ENCODE measurements around the gene RPS15A. TPM values are rescaled to one million over a fixed set of nuclear protein-coding genes. Genes with fewer than 3 reads are reported as not detected.
A peak's percentile ranks its signal among the peaks of the same experiment; 100 is the strongest.

The RPS15A gene
- total RNA-seq (2014; rRNA removed) = 1,782 and 1,861 TPM in 2 replicates
- polyA plus RNA-seq (2012) = 2,668 TPM

DNA sequence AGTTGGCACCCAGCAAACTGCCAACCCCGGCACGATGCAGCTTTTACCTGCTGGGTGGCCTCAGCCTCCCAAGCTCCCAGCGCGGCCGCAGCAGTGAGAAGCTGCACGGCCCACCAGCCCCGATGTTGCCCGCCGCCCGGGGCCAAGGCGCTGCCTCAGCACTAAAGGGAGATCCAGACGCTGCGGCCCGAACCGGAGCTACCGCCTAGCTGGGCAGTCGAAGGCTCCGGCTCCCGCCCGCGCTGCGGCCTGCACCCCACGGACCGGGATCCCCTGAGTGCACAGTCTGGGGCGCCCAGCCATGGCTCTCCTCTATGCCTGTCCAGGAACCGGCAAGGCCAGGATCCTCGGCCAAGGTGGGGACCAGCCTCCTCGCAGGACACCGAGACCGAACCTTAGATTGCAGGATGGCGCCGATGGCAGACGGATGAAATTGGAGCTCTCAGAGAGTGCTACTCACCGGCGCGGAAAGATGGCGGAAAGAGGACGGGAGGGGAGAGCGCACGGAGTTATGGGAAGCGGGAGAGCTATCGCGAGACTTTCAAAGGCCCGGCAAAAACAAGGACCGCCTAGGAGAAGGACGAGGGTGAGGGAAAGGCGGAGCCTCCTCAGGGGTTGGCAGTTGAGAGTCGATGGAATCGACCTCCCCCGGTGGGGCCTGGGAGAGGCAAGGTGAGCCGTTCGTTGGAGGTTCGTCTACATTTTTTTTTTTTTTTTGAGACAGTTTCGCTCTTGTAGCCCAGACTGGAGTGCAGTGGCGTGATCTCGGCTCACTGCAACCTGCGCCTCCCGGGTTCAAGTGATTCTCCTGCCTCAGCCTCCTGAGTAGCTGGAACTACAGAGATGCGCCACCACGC, at the start of gene RPS15A:
Gene RPS15A (minus strand): TSS at position 485 of the 857 bp plus-strand sequence. CDS start 1,221 bp downstream, outside the sequence.
- peak; percentile 96 for DNase-seq (ENCODE audit: low read depth)

DNA sequence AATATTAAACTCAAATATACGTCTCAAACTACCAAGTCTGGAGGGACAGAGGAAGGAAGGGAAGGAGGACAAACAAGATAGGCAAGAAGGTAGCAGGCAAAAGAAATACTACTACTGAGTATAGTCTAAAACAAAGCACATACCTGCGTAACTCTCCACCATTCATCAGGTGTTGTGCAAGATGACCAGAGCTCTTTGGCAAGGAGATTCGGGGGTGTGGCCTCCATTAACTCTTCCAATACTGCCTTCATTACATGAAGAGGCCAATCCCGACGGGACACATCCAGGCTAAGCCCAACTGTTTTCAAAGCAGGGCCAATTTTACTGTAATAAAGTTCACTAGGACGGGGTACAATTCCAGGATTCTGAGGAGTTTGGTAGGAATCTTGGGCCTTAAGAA, 49.4 kb upstream of the RPS15A start:
- DNase-seq (ENCODE audit: low read depth) = no peak

DNA sequence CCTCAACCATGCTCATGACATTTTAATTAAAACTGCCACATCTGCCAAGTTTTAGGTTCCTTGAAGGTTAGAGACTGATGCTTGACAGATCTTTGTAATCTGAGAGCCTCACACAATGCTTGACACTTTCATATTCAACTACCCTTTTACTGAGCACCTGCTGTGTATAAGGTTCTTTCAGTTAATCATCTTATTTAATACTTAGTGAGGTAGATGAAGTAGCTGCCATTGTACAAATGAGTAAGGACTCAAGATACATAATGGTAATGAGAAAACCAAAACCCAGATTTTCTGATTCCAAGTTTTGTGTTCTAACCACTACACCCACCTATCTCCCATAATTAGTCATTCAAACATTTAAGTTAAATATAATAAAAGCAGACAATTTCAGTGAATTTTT, 46.6 kb upstream of the RPS15A start:
- no peak for DNase-seq (ENCODE audit: low read depth)

DNA sequence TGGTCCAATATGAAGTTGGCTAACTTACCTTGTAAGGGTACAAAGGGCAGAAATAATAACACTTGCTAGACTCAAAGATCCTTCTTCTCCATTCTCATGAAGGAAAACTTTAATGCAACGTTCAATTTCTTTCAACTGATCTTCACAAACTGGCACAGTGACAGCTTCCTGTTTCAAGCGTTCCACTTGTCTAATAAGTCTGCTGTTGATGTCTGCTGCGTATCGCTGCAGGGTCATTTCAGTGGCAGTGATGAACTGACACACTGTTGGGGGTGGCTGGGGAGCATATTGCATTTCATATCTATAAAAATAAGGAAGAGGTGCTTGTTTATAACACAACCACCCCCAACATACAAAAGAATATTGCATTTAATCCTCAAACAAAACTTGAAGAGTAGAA, 44.7 kb upstream of the RPS15A start:
- no peak for DNase-seq (ENCODE audit: low read depth)

DNA sequence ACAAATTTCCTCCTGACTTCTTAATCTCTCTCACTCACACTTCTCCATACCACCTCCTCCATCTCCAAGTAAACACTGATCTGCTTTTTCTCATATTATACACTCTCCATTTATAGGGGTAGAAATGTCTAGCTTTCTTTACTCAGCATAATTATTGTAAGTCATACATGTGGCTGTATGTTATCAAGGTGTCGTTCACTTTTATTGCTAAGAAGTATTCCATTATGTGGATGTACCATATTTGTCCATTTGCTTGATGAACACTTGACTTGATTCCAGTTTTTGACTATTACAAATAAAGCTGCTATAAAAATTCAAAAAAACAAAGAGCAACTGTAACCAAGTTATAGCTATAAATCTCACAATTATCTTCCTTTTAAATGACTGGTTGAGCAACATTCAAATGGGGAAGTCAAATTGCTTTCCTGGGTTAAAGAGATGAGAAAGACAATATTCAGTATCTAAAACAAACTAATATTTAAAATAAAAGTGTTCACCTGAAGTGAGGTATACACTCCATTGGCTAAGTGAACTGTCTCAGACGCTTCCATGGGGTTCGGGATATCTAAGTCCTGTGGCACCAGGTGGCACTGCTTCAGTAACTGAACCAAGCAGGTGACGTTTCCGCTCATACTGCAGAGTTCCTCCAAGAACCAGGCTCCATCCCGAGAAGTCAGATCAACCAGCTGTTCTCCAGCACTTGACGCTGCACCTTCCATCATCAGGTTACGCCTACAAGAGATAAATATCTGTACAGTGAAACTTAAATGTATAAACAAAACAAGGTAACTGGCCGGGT, 43.8 kb upstream of the RPS15A start:
- no peak for DNase-seq (ENCODE audit: low read depth)

DNA sequence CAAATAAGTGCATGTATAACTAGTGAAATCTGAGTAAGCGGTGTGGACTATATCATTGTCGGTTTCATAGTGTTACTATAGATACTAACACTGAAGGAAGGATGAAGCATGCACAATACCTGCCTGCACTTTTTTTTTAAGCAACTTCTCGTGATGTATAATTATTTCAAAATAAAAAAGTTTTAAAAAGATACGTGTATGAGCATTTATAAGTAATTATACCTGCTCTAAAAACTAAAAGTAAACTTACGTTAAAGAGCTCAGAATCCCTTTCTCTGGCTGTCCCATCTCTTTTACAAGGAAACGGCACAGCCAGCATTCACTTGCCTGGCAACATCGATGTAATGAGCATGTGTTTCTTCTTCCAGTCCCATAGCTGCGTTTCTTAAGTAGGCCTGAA, 42.5 kb upstream of the RPS15A start:
- DNase-seq (ENCODE audit: low read depth) = no peak

DNA sequence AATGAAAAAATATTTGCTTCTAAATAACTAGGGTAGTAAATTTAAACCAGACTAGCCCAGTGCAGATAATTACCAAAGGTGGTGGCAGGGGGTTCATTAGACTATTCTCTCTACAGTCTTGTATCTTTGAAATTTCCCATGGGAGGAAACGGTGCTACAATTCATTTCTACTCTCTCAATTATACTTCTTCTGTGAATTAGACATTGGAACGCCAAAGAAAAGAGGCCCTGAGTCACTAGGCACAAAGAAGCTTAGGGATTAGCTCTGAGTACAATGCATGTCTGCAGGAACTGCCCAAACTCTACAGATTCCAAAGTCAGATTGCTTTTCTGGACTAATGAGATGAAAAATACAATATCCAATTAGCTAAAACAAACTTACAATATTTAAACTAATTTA, 41.9 kb upstream of the RPS15A start:
- DNase-seq (ENCODE audit: low read depth) = no peak

DNA sequence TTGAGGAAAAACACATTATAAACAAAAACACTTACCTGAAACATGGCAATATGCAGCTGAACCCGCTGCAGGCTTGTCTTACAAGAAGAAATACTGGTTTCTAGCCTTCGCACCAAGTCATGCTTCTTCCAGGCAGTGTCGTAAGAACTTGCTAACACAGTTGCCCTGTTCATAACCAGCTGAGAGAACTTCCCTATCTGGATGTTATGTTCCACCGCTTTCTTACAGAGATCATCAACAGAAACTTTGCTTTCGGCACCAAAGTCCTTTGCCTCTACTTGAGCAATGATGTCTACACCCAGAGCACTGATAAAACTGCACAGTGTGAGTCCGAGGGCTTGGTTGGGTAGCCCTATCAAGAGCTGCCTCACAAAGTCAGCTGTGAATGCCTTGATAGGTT, 39.1 kb upstream of the RPS15A start:
- DNase-seq (ENCODE audit: low read depth) = no peak

DNA sequence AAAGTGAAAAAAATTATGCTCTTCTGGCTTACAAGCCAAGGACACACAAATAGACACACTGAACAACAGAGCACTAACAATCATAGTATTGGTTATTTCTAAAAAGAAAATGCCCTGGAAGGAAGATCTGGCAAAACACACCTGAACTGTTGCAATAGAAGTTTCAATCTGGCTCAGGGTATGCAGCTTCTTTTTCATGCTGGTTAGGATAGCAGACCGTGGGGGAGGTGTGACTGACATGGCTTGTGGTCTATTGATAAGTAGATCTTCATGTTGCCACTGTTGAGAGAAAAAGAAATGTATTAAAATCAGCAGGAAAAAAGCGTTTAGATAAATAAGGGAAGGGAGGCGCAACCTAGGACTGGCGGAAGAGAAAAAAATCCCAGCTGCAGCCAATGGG, 37.8 kb upstream of the RPS15A start:
- DNase-seq (ENCODE audit: low read depth) = no peak

DNA sequence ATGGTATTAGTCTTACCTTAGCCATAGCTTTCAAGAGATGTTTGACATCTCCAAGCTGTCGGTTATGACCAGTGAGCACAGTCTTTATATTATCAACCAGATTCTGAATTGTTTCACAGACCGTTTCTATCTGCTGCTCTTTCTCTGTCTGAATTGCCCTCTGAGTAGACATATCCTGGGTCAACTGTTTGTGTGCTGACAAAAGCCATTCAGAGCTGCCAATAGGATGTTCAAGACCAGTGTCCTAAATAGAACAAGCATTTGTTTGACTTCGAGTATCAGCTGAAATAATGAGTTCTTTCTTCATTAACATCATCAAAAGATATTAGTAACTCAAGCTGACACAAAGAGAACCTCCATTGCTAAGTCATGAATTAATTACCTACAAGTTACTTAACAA, 26.2 kb upstream of the RPS15A start:
- DNase-seq (ENCODE audit: low read depth) = no peak

DNA sequence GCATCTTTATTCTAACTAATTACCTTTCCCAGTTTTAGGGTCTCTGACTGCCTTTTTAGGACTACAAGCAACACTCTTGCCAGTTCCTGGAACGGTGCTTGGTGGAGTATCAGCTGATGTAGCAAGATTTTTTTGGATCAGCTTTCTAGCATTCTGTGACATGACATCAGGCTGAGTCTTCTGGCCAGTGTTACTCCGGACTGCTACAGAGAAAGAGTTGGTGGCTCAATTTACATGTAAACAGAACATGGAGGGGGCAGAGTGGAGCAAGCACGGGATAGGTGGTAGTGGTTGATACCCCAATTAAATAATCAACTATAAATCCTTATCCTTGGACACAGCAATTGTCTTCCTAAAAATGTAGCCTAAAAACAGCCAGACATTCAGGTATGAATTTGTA, 21.8 kb upstream of the RPS15A start:
- DNase-seq (ENCODE audit: low read depth) = no peak

DNA sequence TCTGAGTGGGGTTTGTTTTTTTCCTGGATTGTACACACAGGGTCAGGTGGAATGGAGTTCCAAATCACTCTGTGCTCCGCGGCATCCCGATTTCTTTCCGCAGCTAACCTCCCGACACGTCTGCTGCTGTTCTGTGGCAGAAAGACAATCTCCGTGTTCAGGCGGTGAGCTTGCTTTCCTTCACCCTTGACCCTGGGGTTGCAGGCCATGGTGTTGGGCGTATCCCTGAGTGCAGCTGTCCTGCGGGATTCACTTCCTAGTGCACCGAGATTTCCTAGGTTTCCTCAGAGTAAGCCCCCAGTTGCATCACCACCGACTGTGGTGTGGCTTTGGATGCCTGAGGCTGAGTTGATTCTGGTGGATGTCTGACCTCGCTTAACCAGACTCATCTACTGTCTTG, 19.0 kb upstream of the RPS15A start:
- no peak for DNase-seq (ENCODE audit: low read depth)

DNA sequence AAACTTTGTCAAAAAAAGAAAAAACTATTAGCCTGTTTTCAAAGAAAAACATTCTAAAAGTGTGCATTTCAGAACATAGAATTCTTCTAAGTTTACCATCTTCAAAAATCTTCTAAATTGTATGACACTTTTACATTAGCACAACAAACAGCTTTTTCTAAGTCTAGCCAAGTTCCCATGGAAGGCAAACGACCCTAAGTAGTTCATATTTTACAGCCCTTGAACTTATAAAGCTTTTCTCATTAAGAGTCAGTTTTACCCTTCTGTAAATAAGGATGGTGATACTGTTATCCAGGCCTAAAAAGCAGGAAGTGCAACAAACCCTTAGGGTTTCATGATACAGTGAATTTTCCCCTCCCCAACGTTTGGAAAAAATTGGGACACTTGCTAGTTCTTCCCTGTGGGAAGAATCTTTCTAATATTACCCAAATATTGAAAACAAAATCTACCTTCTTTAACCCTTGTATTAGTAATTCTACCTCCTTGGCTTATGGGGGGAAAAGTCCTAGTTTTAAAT, 15.2 kb upstream of the RPS15A start:
- no peak for DNase-seq (ENCODE audit: low read depth)

DNA sequence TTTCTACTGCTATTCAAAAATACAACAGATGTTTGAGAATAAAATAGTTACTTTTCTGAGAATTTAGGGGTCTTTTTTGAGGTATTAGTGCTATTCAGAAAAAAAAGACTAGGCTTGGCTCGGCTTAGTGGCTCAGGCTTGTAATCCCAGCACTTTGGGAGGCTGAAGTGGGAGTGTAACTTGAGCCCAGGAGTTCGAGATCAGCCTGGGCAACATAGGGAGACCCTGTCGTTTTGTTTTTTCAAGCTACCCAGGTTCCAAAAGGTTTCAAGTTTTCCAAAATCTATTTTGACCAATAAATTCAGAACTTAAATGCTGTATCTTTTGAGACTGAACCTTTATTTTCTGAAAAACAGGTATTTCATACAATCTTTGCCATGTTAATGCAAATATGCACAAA, 14.4 kb upstream of the RPS15A start:
- no peak for DNase-seq (ENCODE audit: low read depth)

DNA sequence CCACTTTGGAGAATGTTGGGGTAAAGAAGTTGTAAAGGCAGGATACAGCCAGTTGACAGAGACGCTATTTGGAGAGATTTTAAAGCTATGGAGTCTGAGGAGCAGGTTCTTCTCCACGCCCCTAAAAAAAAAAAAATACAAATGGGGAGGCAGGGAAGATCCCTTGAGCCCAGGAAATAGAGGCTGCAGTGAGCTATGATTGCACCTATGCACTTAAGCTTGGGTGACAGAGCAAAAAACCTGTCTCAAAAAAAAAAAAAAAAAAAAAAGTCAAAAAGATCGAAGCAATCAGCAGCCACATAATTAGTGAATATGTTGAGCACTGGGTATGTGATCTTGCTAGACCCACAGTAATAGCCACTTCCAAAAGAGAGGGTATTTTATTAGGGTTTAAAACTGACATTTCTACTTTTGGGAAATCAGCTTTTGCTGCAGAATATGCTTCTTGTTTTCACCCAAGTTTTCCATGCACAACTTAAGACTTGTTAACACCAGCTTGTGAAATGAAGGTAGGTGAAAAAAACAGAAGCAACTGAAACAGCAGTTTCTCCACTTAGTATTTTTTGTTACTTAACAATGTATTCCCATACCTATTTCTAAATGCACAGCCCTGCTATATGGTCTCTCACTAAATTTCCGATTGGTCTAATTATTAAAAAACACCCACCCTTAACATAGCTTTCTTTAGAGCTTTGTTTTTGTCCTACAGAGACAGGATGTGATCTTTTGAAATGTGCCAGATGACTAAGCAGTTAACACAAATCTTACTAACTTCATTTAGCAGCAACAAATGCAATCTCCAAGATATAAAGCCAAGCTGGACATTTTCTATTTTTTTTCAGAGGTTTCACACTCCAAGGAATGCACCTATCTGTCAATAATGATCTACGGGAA, 13.7 kb upstream of the RPS15A start:
- peak; percentile 58 for DNase-seq (ENCODE audit: low read depth)

DNA sequence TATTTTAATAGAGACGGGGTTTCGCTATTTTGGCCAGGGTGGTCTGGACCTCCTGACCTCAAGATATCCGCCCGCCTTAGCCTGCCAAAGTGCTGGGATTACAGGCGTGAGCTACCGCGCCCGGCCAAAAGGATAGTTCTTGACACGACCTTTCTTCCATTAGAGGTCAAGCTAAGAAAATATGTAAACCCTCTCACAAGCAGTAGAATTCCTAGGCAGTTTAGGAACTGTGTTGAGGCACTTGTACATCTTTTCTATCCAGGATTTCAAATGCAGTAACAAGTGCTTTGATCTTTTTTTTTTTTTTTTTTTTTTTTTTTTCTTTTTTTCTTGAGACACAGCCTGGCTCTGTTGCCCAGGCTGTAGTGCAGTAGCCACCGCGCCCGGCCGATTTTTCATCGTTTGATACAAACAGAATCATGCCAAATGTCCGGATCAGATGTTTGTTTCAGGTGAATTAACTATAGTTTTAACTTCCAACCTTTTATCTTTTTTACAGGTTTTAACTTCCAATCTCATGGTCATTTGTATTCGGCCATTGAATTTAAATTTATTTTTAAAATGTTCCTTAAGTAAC, 12.7 kb upstream of the RPS15A start:
- no peak for DNase-seq (ENCODE audit: low read depth)

DNA sequence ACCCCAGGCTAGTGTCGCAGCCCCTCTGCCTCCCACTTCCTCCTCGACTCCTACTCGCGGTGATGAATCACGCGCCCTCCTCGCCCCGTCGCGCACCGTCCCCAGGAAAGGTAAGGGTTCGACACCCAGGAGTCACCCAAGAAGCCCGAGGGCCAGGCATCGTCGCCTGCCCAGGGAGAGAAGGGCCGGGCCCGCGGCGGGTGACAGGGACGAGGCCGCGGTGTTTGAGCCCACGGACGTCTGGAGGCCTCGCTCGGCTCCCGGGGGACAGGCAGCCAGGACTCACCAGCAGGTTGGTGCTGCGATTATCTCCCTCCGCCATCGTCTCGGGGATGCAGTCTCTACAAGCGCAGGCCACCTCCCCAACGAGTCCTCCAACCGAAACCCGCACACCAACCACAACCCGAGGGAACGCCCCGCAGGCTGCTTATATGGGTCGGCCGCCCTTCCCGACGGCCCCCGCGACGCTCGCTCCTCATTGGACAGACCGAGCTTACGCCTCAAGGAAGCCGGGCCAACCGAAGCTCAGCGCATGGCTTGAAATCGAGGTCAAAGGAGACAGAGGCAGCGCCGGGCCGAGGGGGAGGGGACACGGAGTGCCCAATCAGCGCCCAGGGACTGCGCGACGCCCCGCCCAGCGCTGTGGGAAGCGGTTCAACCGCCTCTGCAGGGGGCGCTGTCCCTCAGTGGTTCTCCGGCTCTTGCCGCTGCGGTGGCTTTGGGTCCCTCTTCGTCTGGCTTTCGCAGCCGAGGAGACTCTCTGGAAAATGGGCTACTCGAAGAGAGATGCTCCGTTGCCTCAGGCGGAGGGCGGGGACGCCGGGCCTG, 11.2 kb upstream of the RPS15A start, which contains the start of gene ARL6IP1:
Gene ARL6IP1 (minus strand): TSS at position 405 of the 828 bp plus-strand sequence. CDS start 83 bp downstream, at position 322.
- peak; percentile 99 for DNase-seq (ENCODE audit: low read depth)

DNA sequence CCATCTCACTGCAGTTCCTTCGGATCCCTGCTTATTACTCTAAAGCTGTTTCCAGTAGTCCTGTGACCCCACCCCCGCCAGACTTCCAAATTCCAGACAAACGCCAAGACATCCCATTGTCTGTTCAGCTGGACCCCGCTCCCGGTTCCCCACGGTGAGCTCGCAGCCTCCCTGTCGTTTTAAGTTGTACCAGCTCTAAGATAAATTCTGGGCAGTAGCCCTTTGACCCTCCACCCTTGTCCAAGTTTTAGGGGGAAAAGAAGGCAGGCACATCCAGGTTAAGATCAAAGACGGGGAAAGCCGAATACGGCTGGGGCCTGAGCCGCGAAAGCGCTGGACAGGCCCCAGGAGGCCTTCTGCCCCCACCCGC, 10.6 kb upstream of the RPS15A start:
- DNase-seq (ENCODE audit: low read depth) = peak; percentile 25

DNA sequence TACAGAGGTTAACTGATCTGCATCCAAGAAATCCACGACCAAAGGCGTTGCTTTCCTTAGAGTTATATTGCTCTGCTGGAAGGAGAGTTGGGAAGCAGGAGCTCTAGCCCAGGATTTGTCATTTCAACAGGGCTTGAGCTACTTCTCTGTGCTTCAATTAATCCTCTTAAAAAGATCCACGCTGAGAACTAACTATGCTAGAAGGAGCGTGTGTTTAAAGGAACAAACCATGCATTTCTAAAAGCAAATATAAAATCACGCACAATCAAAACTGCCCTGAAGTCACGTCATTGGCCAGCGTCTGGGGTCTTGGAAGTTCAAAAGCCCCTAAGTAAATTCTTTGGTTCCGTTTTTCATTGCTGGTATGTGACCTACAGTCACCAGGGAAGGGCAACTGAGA, 10.2 kb upstream of the RPS15A start:
- DNase-seq (ENCODE audit: low read depth) = no peak

DNA sequence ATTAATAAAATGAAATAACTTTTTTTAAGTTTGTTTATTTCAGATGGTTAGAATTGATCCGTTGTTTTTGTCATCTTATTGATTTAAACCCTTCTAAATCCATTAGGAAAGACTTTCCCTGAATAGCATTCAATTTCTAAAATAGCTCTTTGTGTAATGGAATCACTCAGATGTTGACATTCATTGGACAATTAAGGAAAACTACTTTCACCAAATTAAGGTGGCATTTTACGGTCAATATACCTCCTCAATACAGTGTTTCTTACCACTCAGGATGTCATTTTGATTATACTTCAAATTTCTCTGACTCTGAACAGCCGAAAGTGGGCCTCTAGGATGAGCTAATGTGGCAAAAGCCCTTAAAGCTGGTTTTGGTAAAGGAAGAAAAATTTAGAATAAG, 9.4 kb upstream of the RPS15A start:
- no peak for DNase-seq (ENCODE audit: low read depth)

Data from LHCN-M2 (cell line).